NCI-H1694 treated with DMSO at 0.1 percent for 48 hours (cell line): ENCODE data around the gene TMEM132D.
"Not testable (repeated sequence)": the region's sequence is repeated elsewhere in the genome, so short reads cannot be mapped to it uniquely, and the experiment has no call there.

Source experiments
- DNase-seq: peaks from one replicate; lab custom pipeline; 2025; lab: John Stamatoyannopoulos, UW

The TMEM132D gene

DNA sequence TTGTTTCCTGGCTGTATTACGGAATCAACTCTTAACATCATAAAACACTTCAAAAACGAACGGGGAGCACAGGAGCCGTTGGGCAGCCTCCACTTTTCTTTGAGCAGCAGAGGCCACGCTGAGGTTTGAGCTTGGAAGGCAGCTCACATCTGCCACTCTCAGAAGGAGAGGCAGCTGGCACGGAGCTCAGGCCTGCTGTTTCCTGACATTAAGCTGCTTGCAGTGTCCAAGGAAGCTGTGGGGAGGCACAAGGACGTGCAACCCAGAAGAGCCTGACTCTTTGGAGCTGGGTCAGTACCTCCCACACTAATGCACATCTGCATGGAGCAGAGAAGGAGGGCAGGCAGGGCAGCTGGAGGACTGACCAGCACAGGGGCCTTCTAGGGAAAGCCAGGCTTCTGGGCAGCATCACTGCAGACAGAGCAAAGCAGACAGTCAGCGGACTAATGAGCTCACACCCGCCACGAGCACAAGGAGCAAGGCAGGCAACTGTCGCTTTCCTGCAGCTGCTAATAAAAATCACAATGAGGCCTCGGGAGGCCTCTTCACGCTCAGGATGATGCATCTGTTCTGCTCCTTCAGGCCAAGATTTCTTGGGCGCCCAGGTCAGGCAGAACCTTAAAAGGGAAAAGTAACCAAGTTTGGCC, 839.5 kb downstream of the TMEM132D start:
- DNase-seq, result no peak

DNA sequence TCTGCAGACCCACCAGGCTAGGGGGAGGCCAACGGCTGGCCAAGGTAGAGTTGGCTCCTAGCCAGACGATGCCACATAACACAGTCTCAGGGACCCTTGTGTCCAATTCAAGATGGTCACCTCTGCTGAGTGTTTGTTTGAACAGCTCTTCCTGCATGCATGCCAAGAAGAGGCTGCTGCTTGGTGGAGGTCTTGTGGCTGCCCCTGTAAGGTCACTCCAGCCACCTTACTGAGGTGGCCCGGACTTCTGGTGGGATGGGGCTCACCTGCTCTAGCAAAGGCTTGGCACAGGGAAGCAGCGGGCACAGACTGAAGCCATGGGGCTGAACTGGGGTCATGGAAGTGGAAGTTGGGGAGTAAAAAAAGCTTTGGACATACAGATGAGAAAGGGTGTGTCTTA, 840.2 kb downstream of the TMEM132D start:
- DNase-seq, result no peak

DNA sequence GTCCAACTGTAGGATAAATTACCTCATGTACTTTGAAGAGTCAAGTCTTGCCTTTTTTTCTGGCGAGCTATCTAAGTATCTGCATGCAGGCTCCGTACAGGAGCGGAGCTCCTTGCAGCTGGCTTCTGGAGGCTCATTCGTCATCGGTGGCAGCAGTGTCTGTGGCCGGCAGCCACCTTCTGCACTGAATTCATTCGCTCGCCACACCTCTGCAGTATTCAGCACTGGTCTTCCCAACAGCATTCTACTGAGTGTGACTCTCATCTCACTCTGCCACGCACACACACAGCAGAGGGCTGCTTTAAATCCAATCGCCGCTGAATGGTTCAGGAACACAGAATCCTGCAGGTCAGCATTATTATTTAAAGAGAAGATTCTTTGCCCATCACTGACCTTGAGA, 850.6 kb downstream of the TMEM132D start:
- DNase-seq, result no peak

DNA sequence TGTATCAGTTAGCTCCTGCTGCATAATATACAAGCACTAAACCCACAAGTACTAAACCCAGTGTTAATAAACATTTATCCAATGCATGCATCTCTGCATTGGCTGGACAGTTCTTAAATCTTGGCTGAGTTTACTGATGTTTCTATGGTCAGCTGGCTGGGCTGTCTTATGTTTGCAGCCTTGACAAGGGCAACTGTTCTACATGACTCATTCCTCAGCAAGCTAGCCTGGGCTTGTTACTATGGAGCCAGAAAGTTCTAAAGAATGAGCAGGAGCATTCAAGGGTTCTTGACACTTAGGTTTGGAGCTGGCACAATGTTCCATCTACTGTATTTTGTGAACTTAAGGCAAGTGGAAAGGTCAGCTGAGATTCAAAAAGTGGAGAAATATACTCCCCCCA, 851.5 kb downstream of the TMEM132D start:
- no peak for DNase-seq

DNA sequence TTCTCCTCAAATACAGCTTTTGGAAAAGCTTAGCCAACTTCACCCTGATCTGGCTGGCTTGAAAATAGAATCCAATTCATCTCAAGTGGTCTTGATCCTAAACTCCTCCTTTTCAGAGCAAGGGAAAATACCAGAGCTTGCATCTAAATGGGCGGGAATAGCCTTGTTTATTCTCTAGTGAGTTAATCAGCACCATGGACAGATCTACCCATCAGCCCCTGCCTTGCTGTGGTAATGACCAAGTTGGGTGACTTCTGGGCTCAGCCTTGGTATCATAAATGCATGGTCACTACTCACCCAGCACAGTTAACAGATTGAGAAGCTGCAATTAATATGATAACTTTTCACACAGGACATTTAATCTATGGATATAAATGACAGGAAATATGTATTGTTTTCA, 853.9 kb downstream of the TMEM132D start:
- no peak for DNase-seq

DNA sequence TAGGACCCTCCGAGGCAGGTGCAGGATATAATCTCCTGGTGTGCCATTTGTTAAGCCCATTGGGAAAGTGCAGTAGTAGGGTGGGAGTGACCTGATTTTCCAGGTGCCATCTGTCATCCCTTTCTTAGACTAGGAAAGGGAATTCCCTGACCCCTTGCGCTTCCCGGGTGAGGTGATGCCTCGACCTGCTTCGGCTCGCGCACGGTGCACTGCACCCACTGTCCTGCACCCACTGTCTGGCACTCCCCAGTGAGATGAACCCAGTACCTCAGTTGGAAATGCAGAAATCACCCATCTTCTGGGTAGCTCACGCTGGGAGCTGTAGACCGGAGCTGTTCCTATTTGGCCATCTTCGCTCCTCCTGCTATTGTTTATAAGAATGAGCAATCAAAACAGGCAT, 860.5 kb downstream of the TMEM132D start:
- DNase-seq, result not testable (repeated sequence)

DNA sequence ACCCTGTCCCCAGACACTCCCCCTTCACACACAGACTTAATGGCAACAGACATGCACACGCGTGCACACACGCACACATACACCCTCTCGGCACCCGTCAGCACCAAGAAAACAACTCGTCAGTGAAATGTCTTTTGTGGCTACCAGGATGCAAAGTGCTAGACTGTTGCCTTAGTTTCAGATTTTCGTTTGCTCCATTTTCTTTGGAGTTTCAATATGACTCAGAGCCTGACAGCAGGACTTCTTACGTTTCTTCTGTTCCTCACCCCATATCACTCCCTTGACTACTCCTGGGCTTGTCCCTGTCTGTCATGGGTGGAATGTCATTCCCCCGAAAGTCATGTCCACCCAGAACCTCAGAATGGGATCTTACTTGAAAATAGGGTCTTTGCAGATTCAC, 867.7 kb downstream of the TMEM132D start:
- DNase-seq, result no peak

DNA sequence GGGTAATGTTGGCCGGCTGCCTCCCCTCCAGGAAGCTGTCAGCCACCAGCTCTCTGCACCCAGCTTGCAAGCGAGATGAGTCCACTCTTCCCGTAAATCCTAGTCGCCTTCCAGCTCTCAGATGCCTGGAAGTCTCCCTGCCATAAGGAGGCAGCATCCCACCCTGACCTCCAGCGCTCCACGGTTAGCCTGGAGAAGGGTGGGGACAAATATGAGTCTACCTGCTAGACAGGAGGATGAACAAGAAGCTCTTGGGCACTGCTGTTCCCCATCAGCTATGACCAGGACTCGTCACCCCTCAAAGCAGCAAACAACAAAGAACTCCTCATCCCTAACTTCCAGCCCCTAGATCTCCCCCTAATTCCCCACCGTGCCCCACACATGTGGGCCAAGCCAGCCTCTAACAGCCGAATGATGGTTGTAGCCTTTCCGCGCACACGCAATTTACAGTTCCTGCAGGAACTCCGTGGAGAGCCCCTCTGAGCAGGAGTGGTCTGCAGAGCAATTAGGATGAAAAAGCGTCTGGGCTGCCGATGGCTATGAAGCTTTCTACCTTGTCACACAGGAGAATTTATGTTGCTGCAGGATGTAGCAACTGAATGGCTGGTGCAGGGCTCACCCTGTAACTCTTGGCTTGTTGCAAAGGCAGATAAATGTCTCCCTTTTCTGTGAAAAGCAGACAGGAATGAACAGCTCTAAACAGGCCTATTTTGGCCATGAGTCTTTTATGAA, 869.1 kb downstream of the TMEM132D start:
- no peak for DNase-seq

DNA sequence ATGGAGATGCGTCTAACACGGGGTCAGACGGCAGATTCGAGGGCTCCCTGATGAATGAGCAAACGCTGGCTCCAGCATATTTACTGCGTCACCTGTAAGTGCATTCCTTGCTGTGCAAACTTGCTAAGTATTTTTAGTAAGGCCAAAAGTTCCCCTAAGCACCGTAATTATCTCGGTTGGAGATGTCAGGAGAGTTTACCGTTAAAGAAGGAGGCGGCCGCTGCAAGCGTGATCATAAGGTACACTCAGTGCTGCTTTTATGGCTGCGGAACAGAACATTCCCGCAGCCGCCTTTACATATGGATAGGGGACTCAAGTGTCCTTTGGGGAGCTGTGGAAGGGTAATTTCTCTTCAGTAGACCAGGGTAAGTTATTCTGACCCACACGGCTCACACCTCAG, 875.0 kb downstream of the TMEM132D start:
- no peak for DNase-seq

DNA sequence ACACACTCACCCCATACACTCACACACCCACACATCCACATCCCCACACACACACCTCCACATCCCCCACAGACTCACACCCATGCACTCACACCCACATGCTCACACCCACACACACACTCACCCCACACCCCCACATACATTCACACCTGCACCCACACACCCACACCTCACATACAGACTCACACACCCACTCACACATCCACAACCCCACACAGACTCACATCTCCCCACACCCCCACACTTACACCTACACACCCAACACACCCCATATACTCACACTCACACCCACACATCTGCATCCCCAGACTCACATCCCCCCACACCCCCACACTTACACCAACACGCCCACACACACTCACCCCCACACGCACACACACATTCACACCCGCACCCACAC, 878.8 kb downstream of the TMEM132D start:
- DNase-seq, result no peak
